DND-41 (cell line): ENCODE measurements around the gene FOXL1.

Experiments used
- EZH2 ChIP-seq: IDR thresholded peaks from 3 replicates; pipeline ENCODE4 v1.6.1; 2012; ENCODE audit warnings: borderline replicate concordance, low read depth, mild to moderate bottlenecking, moderate library complexity, low read length, inconsistent platforms; ENCODE audit not compliant: severe bottlenecking
- TF ChIP-seq, protein P1 (sequence below): IDR thresholded peaks from 2 replicates; pipeline ENCODE4 v1.5.1; 2012; ENCODE audit warnings: borderline replicate concordance, low read length, moderate library complexity, mild to moderate bottlenecking; ENCODE audit not compliant: poor library complexity, severe bottlenecking; ENCODE audit errors: extremely low read depth

DNA sequence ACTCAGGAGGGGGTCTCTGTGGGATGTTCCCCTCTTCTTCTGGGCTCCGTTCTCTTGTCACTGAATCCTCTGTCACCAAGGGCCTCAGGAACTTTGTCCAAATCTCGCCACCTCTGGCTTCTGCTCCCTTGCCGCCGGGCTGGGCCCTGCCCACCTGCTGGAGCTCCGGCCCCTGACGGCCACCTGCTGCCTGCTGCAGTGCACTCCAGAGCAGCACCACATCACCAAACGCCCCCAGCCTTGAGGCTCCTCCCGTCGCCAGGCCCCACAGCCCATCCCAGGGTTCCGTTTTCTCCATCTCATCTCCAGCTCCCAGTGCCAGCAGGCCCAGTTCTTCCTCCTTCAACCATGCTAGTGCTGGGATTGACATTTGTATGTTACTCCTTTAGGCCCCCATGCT, 43.6 kb downstream of the FOXL1 start:
- TF ChIP-seq, protein P1, sequence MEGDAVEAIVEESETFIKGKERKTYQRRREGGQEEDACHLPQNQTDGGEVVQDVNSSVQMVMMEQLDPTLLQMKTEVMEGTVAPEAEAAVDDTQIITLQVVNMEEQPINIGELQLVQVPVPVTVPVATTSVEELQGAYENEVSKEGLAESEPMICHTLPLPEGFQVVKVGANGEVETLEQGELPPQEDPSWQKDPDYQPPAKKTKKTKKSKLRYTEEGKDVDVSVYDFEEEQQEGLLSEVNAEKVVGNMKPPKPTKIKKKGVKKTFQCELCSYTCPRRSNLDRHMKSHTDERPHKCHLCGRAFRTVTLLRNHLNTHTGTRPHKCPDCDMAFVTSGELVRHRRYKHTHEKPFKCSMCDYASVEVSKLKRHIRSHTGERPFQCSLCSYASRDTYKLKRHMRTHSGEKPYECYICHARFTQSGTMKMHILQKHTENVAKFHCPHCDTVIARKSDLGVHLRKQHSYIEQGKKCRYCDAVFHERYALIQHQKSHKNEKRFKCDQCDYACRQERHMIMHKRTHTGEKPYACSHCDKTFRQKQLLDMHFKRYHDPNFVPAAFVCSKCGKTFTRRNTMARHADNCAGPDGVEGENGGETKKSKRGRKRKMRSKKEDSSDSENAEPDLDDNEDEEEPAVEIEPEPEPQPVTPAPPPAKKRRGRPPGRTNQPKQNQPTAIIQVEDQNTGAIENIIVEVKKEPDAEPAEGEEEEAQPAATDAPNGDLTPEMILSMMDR: no peak
- TF ChIP-seq EZH2: no peak
